Muscle layer of duodenum (tissue), 2 donors: ENCODE results near the gene S100A6.

Experiments
- H3K27ac ChIP-seq: one replicate; pipeline ENCODE4 v1.7.0; 2013; ENCODE audit warnings: mild to moderate bottlenecking, low read length
- H3K27me3 ChIP-seq: one replicate; pipeline ENCODE4 v1.7.0; 2013; ENCODE audit warnings: low read depth, mild to moderate bottlenecking, control low read depth, low read length
- H3K36me3 ChIP-seq, 2 donors: one replicate each; pipeline ENCODE4 v1.7.0; 2013; ENCODE audit warnings: low read length in 2 of 2, control low read depth in 1 of 2, mild to moderate bottlenecking in 1 of 2; ENCODE audit not compliant: insufficient read depth in 2 of 2, control insufficient read depth in 1 of 2
- H3K4me1 ChIP-seq, 2 donors: one replicate each; pipeline ENCODE4 v1.7.0; 2013; ENCODE audit warnings: low read length in 2 of 2, mild to moderate bottlenecking in 2 of 2, control low read depth in 1 of 2, moderate library complexity in 1 of 2; ENCODE audit not compliant: insufficient read depth in 2 of 2, control insufficient read depth in 1 of 2
- H3K4me3 ChIP-seq, 2 donors: one replicate each; pipeline ENCODE4 v1.7.0; 2013; ENCODE audit warnings: low read length in 2 of 2, low read depth in 1 of 2, mild to moderate bottlenecking in 1 of 2
- H3K9me3 ChIP-seq, 2 donors: one replicate each; pipeline ENCODE4 v1.7.0; 2013; ENCODE audit warnings: low read length in 2 of 2, control low read depth in 1 of 2, mild to moderate bottlenecking in 1 of 2; ENCODE audit not compliant: control insufficient read depth in 1 of 2
- donor health status: healthy.

Gene S100A6

DNA sequence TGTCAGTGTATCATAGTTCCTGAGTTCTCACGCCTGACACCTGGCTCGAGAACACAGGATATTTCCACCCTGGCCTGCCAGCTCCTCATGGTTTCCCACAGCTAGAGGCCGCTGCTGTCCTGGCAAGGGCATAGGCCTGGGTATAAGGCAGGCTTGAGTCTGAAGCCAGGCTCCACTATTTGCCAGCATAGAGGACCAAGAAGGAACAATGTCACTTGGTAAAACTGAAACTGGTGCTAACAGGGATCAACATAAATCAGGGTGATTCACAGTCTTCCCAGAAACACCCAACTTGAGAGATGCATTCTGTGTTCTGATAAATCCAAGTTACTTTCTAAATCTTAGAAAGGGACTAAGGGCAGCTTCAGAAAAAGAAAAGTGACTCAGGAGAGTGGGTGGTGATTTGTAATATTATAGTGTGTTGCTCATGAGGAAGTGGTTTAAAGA lies 36.8 kb upstream of the S100A6 start:
- no peaks in the 10 kb centered on the region for H3K27me3 ChIP-seq
- H3K4me1 ChIP-seq: peaks cover 12 to 20% of the 10 kb centered on the region in 2 donors
- no peak overlapping the region for H3K4me3 ChIP-seq
- no peaks in the 10 kb centered on the region for H3K36me3 ChIP-seq
- H3K9me3 ChIP-seq: no peaks in the 10 kb centered on the region
- H3K27ac ChIP-seq: peak overlapping the region; percentile 82

GRCh38 chr1:153571706-153572105 lies 35.9 kb upstream of the S100A6 start:
- H3K27me3 ChIP-seq: no peaks in the 10 kb centered on the region
- no peaks in the 10 kb centered on the region for H3K9me3 ChIP-seq
- no peaks in the 10 kb centered on the region for H3K36me3 ChIP-seq
- H3K4me1 ChIP-seq: peaks cover 19 to 25% of the 10 kb centered on the region in 2 donors
- H3K27ac ChIP-seq: no peak overlapping the region
- no peak overlapping the region for H3K4me3 ChIP-seq

DNA sequence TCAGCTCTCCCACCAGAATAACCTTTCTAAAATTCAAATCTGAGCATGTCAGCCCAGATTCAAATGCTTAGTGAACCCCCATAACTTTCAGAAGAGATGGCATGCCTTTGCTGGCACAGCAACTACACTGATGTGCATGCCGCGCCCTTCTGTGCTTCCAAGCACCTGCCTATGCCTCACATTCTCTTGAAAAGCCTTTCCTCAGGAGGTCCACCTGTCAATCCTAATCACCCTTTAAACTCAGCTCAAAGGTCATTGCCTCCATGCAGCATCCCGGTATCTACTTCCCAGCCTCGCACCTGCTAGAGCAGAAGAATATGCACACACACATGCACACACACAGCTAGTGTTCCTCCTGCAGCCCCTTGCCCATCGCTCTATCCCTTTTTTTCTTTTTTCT lies 35.1 kb upstream of the S100A6 start:
- no peak overlapping the region for H3K4me3 ChIP-seq
- H3K36me3 ChIP-seq: no peaks in the 10 kb centered on the region
- H3K9me3 ChIP-seq: no peaks in the 10 kb centered on the region
- H3K27me3 ChIP-seq: no peaks in the 10 kb centered on the region
- H3K27ac ChIP-seq: no peak overlapping the region
- peaks cover 27 to 28% of the 10 kb centered on the region in 2 donors for H3K4me1 ChIP-seq

DNA sequence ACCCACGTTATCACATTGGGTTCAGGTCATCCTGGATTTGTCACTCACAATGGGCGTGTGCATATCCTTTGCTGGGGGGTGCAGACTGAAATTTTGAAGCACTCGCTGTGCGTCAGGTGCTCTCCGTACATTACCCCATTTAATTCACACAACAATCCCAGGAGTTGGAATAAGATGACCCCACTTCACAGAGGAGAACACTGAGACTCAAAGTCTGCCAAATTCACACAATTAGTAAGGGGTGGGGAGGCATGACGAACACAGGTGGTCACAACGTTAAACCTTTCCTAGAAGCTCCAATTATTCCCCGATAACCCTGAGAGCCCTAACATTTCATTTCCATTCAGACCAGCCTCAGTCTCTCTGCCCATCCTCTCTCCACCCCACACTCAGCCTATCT lies 33.7 kb upstream of the S100A6 start:
- Histone ChIP-seq H3K4me1 (peaks cover 30 to 31% of the 10 kb centered on the region in 2 donors), H3K27me3 (no peaks in the 10 kb centered on the region), H3K9me3 (no peaks in the 10 kb centered on the region), H3K36me3 (no peaks in the 10 kb centered on the region), H3K27ac (no peak overlapping the region), H3K4me3 (no peak overlapping the region)

DNA sequence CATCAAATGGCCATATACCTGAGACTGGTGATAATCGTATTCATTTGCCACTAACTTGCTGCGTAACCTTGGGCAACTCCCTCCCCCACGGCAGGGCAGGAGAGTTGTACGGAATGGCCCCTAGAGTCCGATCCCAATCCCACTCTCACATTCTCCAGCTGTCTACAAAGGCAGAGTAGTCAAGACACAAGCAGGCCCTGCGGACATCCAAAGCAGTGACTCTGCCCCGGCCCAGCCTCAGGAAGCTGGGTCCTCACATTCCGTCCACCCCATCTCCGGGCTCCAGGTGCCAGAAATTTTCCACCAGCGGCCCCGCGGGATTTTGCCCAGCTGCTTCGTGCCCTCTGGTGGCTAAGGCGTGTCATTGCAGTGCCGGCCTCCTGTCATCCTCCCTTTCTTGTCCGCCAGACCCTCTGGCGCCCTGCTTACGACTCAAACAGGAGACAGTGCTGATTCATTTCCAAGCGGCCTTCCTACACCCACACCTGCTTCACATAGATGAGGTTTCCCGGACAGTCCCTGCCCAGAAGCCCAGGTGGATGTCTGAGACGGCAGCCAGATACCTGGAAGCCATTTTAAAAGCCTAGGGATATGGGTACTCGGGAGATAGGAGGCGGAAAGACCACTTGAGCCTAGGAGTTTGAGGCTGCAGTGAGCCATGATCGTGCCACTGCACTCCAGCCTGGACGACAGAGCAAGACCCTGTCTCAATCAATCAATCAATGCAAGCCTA lies 32.7 kb upstream of the S100A6 start:
- peak overlapping the region; percentile 78 for H3K27ac ChIP-seq
- peak overlapping the region; percentile 30 to 45 for H3K4me3 ChIP-seq
- no peaks in the 10 kb centered on the region for H3K36me3 ChIP-seq
- peaks cover 30 to 31% of the 10 kb centered on the region in 2 donors for H3K4me1 ChIP-seq
- H3K27me3 ChIP-seq: no peaks in the 10 kb centered on the region
- H3K9me3 ChIP-seq: no peaks in the 10 kb centered on the region

DNA sequence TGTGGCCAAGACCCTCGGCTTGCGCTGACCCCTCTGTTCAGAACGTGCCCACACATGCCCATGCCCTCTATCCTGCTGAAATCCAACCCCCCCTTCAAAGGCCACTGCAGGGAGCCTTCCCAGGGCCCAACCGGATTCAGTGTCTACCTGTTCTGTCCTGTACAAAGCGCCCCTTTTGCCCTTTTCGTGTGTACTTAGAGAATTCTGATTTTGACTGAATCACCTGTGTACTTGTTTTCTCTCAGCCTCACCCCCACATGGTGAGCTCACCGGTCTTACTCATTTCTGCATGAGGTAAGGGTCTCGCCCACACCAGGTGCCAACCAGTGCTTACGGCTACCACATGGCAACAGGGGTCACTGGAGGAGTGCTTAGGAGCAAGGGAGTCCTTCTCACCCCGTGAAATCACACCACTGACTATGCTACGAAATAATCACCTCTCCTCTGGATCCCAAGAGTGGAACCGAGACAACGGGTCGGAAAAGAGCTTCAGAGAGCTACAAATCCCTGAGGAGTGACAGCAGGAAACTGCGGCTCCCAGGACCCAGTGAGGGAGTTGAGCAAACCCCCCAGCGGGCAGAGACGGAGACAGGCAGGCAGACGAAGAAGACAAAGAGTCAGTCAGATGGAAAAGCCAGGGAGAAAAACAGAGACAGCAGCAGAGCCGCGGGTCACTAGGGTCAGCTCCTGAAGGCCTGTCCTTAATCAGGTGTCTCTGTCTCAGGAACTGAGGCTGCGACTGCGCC lies 32.0 kb upstream of the S100A6 start:
- H3K9me3 ChIP-seq: no peaks in the 10 kb centered on the region
- H3K4me1 ChIP-seq: peaks cover 23 to 28% of the 10 kb centered on the region in 2 donors
- H3K36me3 ChIP-seq: no peaks in the 10 kb centered on the region
- H3K4me3 ChIP-seq: peak overlapping the region; percentile 30 to 45
- H3K27ac ChIP-seq: peak overlapping the region; percentile 78
- H3K27me3 ChIP-seq: no peaks in the 10 kb centered on the region

DNA sequence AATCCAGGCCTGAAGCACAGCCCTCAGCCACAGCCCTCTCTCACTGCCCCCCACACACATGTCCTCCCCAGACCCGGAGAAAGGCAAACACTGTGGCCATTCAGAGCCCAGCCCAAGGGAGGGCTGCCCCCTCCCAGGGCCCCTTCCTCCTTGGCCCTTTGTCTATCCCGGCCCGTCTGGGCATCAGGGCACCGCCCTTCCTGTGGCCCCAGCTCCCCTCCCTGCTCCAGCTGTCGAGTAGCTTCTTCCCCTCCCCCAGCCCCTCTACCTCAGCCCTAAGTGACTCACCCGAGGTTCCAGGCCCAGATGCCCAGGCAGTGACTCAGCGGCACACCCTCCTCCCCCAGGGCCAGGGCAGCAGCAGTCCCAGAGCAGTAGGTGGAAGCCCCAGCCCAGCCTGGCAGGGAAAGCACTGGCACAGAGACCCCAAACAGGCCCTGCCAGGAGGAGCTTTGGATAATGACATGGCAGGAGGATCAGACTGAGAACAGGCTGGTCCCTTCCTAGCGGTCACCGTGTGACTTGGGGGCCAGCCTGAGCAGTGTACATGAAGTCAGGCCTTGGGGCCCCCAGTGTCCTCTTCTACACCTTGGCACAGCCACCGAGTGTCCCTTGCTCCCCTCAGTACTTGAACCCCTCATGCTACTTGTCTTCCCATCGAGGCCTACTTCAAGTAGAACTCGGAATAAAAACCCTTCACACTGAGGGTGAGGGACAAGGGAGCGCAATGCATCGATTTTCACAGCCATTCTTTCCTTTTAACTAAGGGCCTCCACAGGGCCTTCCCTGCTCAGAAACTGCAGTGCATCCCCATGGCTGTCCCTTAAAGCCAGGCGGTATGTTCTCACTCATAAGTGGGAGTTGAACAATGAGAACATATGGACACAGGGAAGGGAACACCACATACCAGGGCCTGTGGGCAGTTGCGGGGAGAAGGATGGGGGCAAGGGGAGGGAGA lies 30.9 kb upstream of the S100A6 start:
- Histone ChIP-seq H3K27me3 (no peaks in the 10 kb centered on the region), H3K9me3 (no peaks in the 10 kb centered on the region), H3K4me3 (no peak overlapping the region), H3K27ac (peak overlapping the region; percentile 96), H3K36me3 (no peaks in the 10 kb centered on the region), H3K4me1 (peaks cover 16 to 27% of the 10 kb centered on the region in 2 donors)

DNA sequence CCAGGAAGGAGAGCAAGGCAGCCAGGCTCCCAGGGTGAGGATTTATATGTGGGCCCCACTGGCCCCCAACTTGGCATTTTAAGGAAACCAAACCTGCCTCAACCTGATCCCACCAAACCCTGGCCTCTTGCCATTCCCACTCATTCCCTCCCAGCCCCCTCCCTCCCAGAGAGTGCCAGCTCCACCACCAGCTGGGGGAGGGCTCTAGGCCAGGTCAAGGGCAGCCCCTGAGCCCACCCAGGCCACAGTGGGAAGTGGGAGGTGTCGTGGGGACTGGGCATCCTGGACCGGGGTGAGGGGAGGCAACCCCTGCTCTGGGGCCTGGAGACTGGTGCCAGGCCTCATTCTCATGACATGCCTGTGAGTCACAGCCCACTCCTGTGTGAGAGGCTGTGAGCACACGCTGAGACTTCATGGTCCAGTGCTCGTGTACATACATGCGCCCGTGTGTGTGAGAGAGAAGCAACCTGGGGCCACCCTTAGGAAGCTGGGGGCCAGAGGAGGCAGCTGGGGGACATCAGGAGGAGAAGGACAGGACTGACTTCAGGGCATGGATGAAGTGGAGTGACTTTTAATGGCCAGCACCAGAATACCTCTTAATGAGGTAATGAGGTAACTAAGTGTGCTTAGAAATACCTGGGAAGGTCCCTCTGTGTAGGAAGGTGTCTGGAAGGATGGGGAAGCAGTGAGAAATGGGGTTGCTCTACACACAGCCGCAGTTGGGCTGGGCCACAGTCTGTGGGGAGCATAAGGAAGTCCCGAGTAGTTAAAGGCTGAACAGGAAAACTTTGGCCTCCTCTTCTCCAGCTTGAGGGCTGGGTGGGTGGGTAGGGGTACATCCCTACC lies 30.0 kb upstream of the S100A6 start, which contains the start of gene S100A2:
Gene S100A2 (minus strand): TSS at position 316 of the 846 bp plus-strand sequence. CDS start 1,967 bp downstream, outside the sequence.
- Histone ChIP-seq H3K27me3 (no peaks in the 10 kb centered on the region), H3K4me1 (peaks cover 16 to 27% of the 10 kb centered on the region in 2 donors), H3K27ac (peak within 1 kb of the TSS; percentile 96), H3K9me3 (no peaks in the 10 kb centered on the region), H3K36me3 (no peaks in the 10 kb centered on the region), H3K4me3 (no peak within 1 kb of the TSS)

DNA sequence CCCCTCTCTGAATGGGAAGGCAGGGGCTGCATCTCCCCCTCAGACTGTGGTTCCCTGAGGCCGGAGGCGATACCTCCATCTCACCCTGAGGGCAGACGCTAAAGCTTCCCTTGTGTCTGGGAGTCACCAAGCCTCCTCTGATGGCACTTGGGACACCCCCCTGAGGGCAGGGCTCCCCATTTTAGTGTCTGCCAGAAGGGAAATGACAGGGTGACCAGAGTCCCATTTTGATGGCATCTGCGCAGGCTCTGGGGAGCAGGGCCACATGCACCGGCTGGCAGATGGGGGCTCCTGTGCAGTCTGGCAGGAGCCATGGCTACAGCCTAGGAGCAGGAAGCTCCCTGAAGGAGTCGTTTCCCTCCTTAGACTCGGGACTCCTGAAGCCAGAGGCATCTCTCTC lies 28.2 kb upstream of the S100A6 start:
- no peak overlapping the region for H3K4me3 ChIP-seq
- peaks cover 16 to 27% of the 10 kb centered on the region in 2 donors for H3K4me1 ChIP-seq
- no peak overlapping the region for H3K27ac ChIP-seq

DNA sequence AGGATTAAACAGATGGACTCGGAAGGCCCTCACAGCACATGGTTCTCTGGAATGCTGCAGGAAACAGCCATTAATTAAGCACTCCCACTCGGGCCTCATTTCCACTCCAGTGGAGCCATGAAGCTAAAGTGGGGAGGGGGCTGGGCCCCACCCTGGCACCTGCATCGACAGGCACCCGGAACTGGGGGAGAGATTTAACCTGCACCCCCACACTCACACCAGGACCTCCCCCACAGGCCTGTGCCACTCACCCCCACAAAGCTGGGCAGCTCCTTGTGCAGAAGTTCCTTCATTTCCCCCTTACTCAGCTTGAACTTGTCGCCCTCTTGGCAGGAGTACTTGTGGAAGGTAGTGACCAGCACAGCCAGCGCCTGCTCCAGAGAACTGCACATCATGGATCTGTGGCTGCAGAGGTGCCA lies 27.7 kb upstream of the S100A6 start:
- Histone ChIP-seq H3K36me3 (no peaks in the 10 kb centered on the region), H3K27ac (no peak overlapping the region), H3K4me1 (peaks cover 16 to 27% of the 10 kb centered on the region in 2 donors), H3K9me3 (no peaks in the 10 kb centered on the region), H3K4me3 (no peak overlapping the region), H3K27me3 (no peaks in the 10 kb centered on the region)

More for the DNA sequence above, 28.2 kb upstream of the S100A6 start:
- H3K36me3 ChIP-seq: no peaks in the 10 kb centered on the region
- no peaks in the 10 kb centered on the region for H3K9me3 ChIP-seq
- H3K27me3 ChIP-seq: no peaks in the 10 kb centered on the region
